HFFc6 (cell line): ENCODE data around the gene CPNE2. TPM values are rescaled to one million over a fixed set of nuclear protein-coding genes. Genes with fewer than 3 reads are reported as not detected.

ENCODE experiments used
- DNase-seq: peaks from one replicate; pipeline ENCODE4 v3.0.0-alpha.2; 2018
- H3K27ac Mint-ChIP-seq: 2 replicates; pipeline ENCODE4 v1.8.0; 2020; ENCODE audit warnings: mild to moderate bottlenecking, mixed read lengths
- H3K27me3 Mint-ChIP-seq: 2 replicates; pipeline ENCODE4 v1.8.0; 2021; ENCODE audit warnings: mild to moderate bottlenecking, moderate library complexity, mixed read lengths; ENCODE audit not compliant: insufficient read depth
- H3K36me3 Mint-ChIP-seq: 2 replicates; pipeline ENCODE4 v1.8.0; 2021; ENCODE audit warnings: low read depth, mixed read lengths
- H3K4me1 Mint-ChIP-seq: 2 replicates; pipeline ENCODE4 v1.8.0; 2020; ENCODE audit warnings: low read depth, mixed read lengths
- H3K4me3 Mint-ChIP-seq: 2 replicates; pipeline ENCODE4 v1.8.0; 2020; ENCODE audit warnings: mild to moderate bottlenecking, moderate library complexity, mixed read lengths
- H3K9me3 Mint-ChIP-seq: 2 replicates; pipeline ENCODE4 v1.8.0; 2020; ENCODE audit warnings: mild to moderate bottlenecking, mixed read lengths
- total RNA-seq, 6 experiments: library from RNA; stranded (reverse); fragmentation: NEBNext Ultra II Directional; extraction: Animal tissue kit (Norgen Biotek cat#: 25700); gene quantifications; 2 replicates in 1 of 6; 3 replicates in 5 of 6; pipeline ENCODE4 v1.2.3, GENCODE V29; 2021
- TF ChIP-seq, protein P1 (sequence below): fragments of 200-600 bp; sonication (generic); IDR thresholded peaks from 2 replicates; pipeline ENCODE4 v1.5.0; 2021; ENCODE audit warnings: antibody characterized with exemption, mild to moderate bottlenecking

Gene CPNE2
- total RNA-seq, 6 experiments from 2014 or later: 13.0 to 29.6 (median 23.3) TPM

DNA sequence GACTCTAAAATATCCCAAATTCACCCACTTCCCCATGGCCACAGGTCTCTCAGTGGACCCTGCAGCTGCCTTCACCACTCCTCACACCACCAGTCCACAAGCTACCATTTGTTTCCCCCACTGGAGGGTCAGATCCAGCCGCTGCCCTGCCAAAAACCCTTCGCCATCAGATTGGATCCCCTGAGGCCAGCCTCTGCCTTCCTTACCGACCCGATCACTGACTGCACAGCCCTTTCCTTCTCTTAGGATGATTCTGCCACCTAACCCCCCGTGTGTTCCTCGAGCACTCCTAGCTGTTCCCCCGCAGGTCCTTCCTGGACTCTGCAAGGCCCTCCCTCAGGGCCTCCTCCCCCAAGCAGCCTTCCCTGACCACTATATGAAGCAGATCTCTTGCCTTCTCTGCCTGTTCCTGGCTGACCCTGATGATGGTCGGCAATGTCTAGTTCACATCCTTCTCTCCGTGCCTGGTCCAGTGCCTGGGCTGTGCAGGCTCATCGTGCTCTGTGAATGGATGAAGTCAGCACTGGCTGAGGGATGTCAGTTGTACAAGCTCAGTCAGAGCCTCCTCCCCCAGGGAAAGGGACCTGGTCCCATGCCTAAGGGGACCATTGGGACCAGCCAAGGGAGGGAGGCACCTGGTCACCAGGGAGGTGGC is 46.0 kb downstream of the CPNE2 start:
- Mint-ChIP-seq H3K9me3 (no peaks in the 10 kb centered on the region), H3K36me3 (no peaks in the 10 kb centered on the region), H3K27ac (no peak overlapping the region), H3K27me3 (peaks cover 1% of the 10 kb centered on the region; the same call in 1 of the 2 replicates), H3K4me1 (peaks cover 14% of the 10 kb centered on the region), H3K4me3 (no peak overlapping the region)
- no peak for DNase-seq
- TF ChIP-seq, protein P1, sequence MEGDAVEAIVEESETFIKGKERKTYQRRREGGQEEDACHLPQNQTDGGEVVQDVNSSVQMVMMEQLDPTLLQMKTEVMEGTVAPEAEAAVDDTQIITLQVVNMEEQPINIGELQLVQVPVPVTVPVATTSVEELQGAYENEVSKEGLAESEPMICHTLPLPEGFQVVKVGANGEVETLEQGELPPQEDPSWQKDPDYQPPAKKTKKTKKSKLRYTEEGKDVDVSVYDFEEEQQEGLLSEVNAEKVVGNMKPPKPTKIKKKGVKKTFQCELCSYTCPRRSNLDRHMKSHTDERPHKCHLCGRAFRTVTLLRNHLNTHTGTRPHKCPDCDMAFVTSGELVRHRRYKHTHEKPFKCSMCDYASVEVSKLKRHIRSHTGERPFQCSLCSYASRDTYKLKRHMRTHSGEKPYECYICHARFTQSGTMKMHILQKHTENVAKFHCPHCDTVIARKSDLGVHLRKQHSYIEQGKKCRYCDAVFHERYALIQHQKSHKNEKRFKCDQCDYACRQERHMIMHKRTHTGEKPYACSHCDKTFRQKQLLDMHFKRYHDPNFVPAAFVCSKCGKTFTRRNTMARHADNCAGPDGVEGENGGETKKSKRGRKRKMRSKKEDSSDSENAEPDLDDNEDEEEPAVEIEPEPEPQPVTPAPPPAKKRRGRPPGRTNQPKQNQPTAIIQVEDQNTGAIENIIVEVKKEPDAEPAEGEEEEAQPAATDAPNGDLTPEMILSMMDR: no peak

DNA sequence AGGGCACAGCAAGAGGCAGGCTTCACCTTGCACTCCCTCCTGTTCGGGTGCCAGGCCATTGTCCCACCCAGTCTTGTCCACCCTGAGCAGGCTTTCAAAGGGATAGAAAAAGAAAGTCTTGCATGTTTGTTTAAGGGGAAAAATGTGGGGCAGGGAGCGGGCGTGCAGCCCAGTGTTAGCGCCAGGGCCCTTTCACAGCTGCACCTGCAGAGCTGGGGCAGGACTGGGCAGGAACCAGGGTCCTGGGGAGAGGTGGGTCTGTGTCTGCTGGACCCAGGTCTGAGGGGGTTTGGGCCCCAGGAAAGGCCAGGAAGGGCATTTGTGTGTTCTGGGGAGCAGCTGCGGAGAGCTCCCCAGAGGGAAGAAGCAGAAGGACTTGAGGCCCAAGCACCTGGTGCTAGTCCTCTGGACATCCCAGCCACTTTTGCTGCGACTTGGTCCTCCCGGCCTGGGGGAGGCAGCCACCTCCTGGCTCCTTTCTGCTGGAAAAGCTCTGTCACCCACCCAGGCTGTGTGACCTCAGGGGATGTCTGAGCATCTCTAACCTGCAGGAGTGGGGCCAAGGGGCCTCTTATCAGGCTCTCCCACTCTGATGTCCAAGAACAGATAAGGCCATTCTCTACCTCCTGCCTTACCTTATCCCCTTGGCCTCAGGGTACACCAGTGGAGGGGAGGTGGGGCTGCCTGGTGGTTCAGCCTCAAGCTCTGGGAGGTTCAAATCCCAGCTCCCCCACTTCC is 48.7 kb downstream of the CPNE2 start:
- no peaks in the 10 kb centered on the region for H3K9me3 Mint-ChIP-seq
- H3K27me3 Mint-ChIP-seq: peaks cover 1% of the 10 kb centered on the region
- no peaks in the 10 kb centered on the region for H3K36me3 Mint-ChIP-seq
- no peak for DNase-seq
- peaks cover 14% of the 10 kb centered on the region for H3K4me1 Mint-ChIP-seq
- H3K4me3 Mint-ChIP-seq: no peak overlapping the region
- TF ChIP-seq, protein P1: no peak
- no peak overlapping the region for H3K27ac Mint-ChIP-seq

DNA sequence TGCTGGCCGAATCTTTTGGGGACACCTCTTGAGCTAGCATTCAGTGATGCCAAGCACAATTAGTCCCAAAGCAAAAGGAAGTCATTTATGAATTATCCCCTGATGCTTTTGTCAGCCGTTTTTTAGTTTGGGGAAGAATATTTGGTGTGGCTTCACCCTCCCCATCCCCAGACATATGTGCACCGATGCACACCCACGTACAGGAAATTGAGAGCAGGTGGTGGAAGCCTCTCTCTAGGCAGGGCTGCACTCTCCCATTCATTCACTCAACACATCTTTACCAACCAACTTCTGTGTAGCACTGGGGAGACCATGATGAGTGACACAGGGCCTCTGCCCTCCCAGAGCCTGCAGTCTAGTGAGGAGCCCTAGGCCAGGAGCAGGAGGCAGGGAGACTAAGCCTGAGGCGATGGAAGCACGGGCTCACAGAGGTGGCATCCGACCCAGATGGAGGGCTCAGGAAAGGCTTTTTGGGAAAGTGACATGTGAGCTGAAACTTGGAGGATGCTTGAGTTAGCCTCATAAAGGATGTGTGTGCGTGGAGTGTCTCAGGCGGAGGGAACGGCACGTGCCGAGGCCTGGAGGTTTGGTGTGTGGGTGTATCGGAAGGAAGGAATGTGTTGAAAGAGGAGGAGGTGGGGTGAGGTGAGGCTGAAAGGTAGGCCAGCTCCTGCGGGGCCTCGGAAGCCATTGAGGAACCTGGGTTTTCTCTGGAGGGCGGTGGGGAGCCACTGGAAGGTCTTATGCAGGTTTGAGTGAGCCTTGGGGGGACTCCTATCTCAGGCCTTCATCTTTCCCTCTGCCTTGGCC is 49.6 kb downstream of the CPNE2 start:
- TF ChIP-seq, protein P1: no peak
- Mint-ChIP-seq H3K27me3 (peaks cover 1% of the 10 kb centered on the region), H3K4me3 (no peak overlapping the region), H3K4me1 (peaks cover 17% of the 10 kb centered on the region), H3K36me3 (no peaks in the 10 kb centered on the region), H3K27ac (no peak overlapping the region), H3K9me3 (no peaks in the 10 kb centered on the region)
- DNase-seq: no peak

DNA sequence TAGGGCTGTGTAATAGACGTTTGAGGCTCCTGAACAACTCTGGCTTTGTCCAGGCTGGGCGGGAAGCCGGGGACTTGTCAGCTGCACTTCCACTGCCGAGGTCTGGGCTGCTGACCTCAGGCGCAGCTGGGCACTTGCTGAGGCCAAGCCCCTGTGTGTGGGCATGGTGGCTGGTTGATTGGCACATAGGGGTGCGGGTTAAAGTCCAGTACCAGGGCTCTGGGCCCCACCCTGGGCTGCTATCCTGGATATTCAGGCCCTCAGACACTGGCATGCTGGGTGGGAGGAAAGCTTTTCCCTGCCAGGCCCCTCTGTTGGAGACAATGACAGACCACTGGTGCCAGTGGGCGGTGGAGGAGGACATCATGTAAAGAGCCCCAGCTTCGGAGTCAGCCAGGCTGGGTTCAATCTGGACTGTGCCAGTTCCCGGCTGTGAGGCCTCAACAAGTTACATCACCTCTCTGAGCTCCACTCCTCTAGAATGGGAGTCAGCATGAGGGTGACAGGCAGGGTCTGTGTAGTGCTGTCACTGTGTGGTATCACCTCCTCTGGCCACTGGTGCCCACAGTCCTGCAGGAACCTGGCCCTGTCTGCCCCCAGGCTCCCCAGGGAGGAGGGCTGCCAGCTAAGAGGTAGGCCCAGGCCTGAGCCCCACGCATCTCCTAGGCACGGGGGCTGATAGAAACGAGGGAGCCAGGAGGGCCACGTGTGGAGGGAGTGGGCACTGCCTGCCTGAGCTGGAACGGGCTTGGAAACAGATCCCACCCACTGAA is 51.0 kb downstream of the CPNE2 start:
- Mint-ChIP-seq H3K27ac (no peak overlapping the region), H3K27me3 (peaks cover 5% of the 10 kb centered on the region), H3K36me3 (no peaks in the 10 kb centered on the region), H3K9me3 (no peaks in the 10 kb centered on the region), H3K4me3 (no peak overlapping the region), H3K4me1 (peaks cover 30% of the 10 kb centered on the region)
- TF ChIP-seq, protein P1: no peak
- no peak for DNase-seq

DNA sequence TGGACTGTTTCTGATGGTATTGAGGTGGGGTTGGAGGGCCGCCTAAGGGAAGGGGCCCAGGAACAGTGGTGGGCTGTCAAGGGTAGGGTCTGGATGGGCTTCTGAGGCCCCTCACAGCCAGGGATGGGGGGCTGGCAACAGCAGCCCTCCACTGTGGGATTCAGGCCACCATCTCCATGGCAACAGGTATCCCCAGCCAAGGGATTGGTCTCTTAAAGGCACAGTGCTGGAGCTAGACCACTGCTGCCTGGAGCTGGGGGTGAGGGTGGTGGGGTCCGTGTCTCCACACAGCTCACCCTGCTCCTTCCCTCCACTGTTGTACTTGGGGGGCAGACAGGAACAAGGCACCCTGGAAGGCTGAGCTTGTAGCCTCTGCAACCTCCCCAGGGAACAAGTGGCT is 51.6 kb downstream of the CPNE2 start:
- no peak overlapping the region for H3K4me3 Mint-ChIP-seq
- no peaks in the 10 kb centered on the region for H3K9me3 Mint-ChIP-seq
- H3K27me3 Mint-ChIP-seq: peaks cover 5% of the 10 kb centered on the region
- no peaks in the 10 kb centered on the region for H3K36me3 Mint-ChIP-seq
- H3K4me1 Mint-ChIP-seq: peaks cover 35% of the 10 kb centered on the region
- TF ChIP-seq, protein P1: no peak
- H3K27ac Mint-ChIP-seq: no peak overlapping the region
- DNase-seq: no peak
